Kidney (tissue), 14 donors: Measurements from ENCODE around the gene CANX. TPM values are rescaled to one million over a fixed set of nuclear protein-coding genes. Genes with fewer than 3 reads are reported as not detected.
"Not testable (repeated sequence)": the region's sequence is repeated elsewhere in the genome, so short reads cannot be mapped to it uniquely, and the experiment has no call there.

ENCODE experiments used
- DNase-seq, 5 donors: peaks; one replicate each; pipeline ENCODE4 v3.0.0-alpha.2; 2013 to 2020
- FAIRE-seq: peaks from 2 replicates; lab custom pipeline; 2012; peaks lifted over from hg19 to GRCh38; lab: Jason Lieb, UNC
- H3K27ac ChIP-seq, 2 donors: one replicate each; pipeline ENCODE4 v1.7.0; 2013; ENCODE audit warnings: low read depth in 2 of 2, low read length in 2 of 2, inconsistent platforms in 1 of 2
- H3K27me3 ChIP-seq: one replicate; pipeline ENCODE4 v1.7.1; 2013; ENCODE audit warnings: low read length, inconsistent platforms; ENCODE audit not compliant: control insufficient read depth, insufficient read depth
- H3K36me3 ChIP-seq, 3 donors: one replicate each; pipeline versions ENCODE4 v1.7.0 to v1.7.1; 2013; ENCODE audit warnings: low read length in 3 of 3, control low read depth in 1 of 3, inconsistent platforms in 1 of 3; ENCODE audit not compliant: insufficient read depth in 3 of 3, control insufficient read depth in 2 of 3
- H3K4me1 ChIP-seq, 3 donors: one replicate each; pipeline versions ENCODE4 v1.7.0 to v1.7.1; 2013; ENCODE audit warnings: low read length in 3 of 3, inconsistent platforms in 1 of 3, low read depth in 1 of 3; ENCODE audit not compliant: control insufficient read depth in 2 of 3, insufficient read depth in 2 of 3
- H3K4me3 ChIP-seq, 3 donors: one replicate each; pipeline versions ENCODE4 v1.7.0 to v1.8.1; 2013; ENCODE audit warnings: low read length in 3 of 3, control low read depth in 1 of 3, inconsistent platforms in 1 of 3
- H3K9ac ChIP-seq, 3 donors: one replicate each; pipeline versions ENCODE4 v1.7.0 to v1.7.1; 2013; ENCODE audit warnings: low read length in 3 of 3, control low read depth in 1 of 3, inconsistent platforms in 1 of 3
- H3K9me3 ChIP-seq, 3 donors: one replicate each; pipeline versions ENCODE4 v1.7.0 to v1.7.1; 2013; ENCODE audit warnings: low read length in 3 of 3, control low read depth in 1 of 3, inconsistent platforms in 1 of 3; ENCODE audit not compliant: control insufficient read depth in 2 of 3, insufficient read depth in 1 of 3
- CTCF ChIP-seq: IDR thresholded peaks from 3 replicates; pipeline ENCODE4 v1.5.1; 2012; ENCODE audit warnings: mild to moderate bottlenecking, moderate library complexity, borderline replicate concordance; ENCODE audit not compliant: insufficient read depth; ENCODE audit errors: extremely low read depth
- intact Hi-C: fragments of 100-400 bp; cut with DNase I; formaldehyde crosslinking; loops from one replicate; pipeline ENCODE4 v1.11.1; 2022
- polyA plus RNA-seq: library from polyadenylated mRNA; stranded (reverse); fragments of 350-450 nt; fragmentation: Illumina TruSeq; extraction: RNeasy Lipid Tissue Mini Kit (QIAGEN cat#74804); gene quantifications from one replicate; pipeline ENCODE4 v1.2.3, GENCODE V29; 2014; ENCODE audit warnings: low read depth, low replicate concordance; ENCODE audit not compliant: insufficient read depth
- total RNA-seq: library from RNA; stranded (reverse); fragmentation: NEBNext Ultra II Directional; extraction: Animal tissue kit (Norgen Biotek cat#: 25700); gene quantifications from one replicate; pipeline ENCODE4 v1.2.1, GENCODE V29; 2021
- donor health status: control.
- donor health status: control.
- donor health status: control.
- donor health status: control.
- donor health status: control.
- donor health status: DM: yes; HTN: yes; CAD: no.
- donor health status: Normal renal cell carcinoma (clear cell type).

The CANX gene
- total and polyA plus RNA-seq, 2 donors from 2014 or later, result 208 to 824 TPM

- no peak overlapping the region for H3K27ac ChIP-seq
- no peaks in the 10 kb centered on the region for H3K27me3 ChIP-seq
- intact Hi-C loops, result no loop called here
- no peaks in the 10 kb centered on the region for H3K36me3 ChIP-seq
- no peaks in the 10 kb centered on the region for H3K9me3 ChIP-seq
- no peak for DNase-seq
- TF ChIP-seq CTCF, result no peak
- no peak for FAIRE-seq
- H3K4me3 ChIP-seq, result no peak overlapping the region
- peaks cover 0 to 7% (median 5%) of the 10 kb centered on the region in 3 donors for H3K4me1 ChIP-seq
- H3K9ac ChIP-seq, result no peak overlapping the region
These were observed 40.0 kb downstream of the CANX start for GRCh38 chr5:179738742-179739141.

GRCh38 chr5:179744106-179744505 is 45.3 kb downstream of the CANX start:
- not testable (repeated sequence) for H3K4me1 ChIP-seq, FAIRE-seq, DNase-seq

GRCh38 chr5:179746872-179747271 is 48.1 kb downstream of the CANX start:
- peaks cover 0 to 3% (median 0%) of the 10 kb centered on the region in 3 donors for H3K4me1 ChIP-seq
- H3K4me3 ChIP-seq, result no peak overlapping the region
- no peak for FAIRE-seq

More at GRCh38 chr5:179744106-179744505, 45.3 kb downstream of the CANX start:
- H3K4me3 ChIP-seq, H3K36me3 ChIP-seq, H3K27me3 ChIP-seq, H3K27ac ChIP-seq, intact Hi-C loops, H3K9ac ChIP-seq, H3K9me3 ChIP-seq: not testable (repeated sequence)

GRCh38 chr5:179747811-179748210 is 49.0 kb downstream of the CANX start:
- FAIRE-seq (no peak), DNase-seq (no peak)
- H3K9me3 ChIP-seq, result no peaks in the 10 kb centered on the region
- H3K4me3 ChIP-seq, result no peak overlapping the region
- H3K9ac ChIP-seq, result no peak overlapping the region
- no peak overlapping the region for H3K27ac ChIP-seq
- intact Hi-C loops, result no loop called here
- TF ChIP-seq CTCF, result no peak
- no peaks in the 10 kb centered on the region for H3K27me3 ChIP-seq
- peaks cover 0 to 3% (median 0%) of the 10 kb centered on the region in 3 donors for H3K4me1 ChIP-seq
- H3K36me3 ChIP-seq, result no peaks in the 10 kb centered on the region

More at GRCh38 chr5:179746872-179747271, 48.1 kb downstream of the CANX start:
- no peak for TF ChIP-seq CTCF
- H3K27me3 ChIP-seq, result no peaks in the 10 kb centered on the region
- no peak overlapping the region for H3K9ac ChIP-seq
- no peak overlapping the region for H3K27ac ChIP-seq
- no peaks in the 10 kb centered on the region for H3K9me3 ChIP-seq
- no peaks in the 10 kb centered on the region for H3K36me3 ChIP-seq
- no peak for DNase-seq
- intact Hi-C loops, result no loop called here
